Erythroblast (primary cell): ENCODE measurements around the gene SORCS1.

Experiments
- GATA1 ChIP-seq: IDR thresholded peaks from 2 replicates; pipeline ENCODE4 v1.6.1; 2011; ENCODE audit warnings: low read depth, mild to moderate bottlenecking, control low read depth, low read length, moderate library complexity
- POLR2A ChIP-seq: IDR thresholded peaks from 2 replicates; pipeline ENCODE4 v1.6.1; 2011; ENCODE audit warnings: mild to moderate bottlenecking, low read length

DNA sequence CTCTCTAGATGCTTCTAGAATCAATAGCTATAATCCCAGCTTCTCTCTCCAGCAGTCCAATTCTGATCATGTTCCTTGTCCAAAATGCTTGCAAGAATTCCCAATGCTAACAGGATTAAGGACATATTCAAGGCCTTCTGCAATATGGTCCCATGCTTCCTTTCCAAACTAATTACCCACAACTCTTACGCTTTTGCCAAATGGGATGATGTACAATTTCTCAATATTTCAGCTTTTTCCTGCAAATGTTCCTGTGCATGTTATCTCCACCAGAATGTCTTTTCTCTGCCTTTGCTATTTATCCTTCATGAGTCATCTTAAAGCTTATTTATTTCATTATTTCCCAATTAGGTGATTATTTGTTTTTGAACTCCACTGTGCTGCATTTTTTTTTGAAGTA is 556.4 kb downstream of the SORCS1 start:
- TF ChIP-seq POLR2A (no peak), GATA1 (no peak)
